Epithelial cell of esophagus (primary cell): ENCODE results near the gene ATF6.

Source experiments
- DNase-seq: peaks from one replicate; pipeline ENCODE4 v3.0.0; 2010; ENCODE audit warnings: low read depth
- H3K4me3 ChIP-seq: 2 replicates; pipeline ENCODE4 v1.5.1; 2011; ENCODE audit warnings: mild to moderate bottlenecking, low read length, control low read depth
- CTCF ChIP-seq: IDR thresholded peaks from 2 replicates; pipeline ENCODE4 v1.5.1; 2011; ENCODE audit warnings: low read depth, mild to moderate bottlenecking, low read length, control low read depth, inconsistent platforms; ENCODE audit not compliant: insufficient read depth; ENCODE audit errors: missing control alignments

ATF6 gene

DNA sequence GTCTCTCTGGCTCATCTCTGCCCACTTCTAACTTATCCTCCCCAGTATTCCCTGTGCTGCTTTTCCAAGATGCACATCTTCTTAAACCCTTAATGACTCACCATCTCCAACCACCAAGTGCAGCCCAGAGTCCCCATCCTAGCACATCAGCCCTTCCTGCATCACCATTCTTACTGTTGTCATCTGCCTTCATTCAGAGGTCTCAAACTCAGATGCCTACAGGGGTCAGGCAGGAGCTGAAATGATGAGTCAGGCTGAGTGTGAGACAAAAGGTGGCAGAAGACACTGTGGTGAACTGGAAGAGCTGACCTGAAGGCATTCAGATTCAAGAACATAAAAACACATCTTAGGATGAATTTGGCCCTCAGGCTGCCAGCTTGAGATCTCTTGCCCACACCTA, 223.0 kb downstream of the ATF6 start:
- no peak overlapping the region for H3K4me3 ChIP-seq
- DNase-seq, result peak; percentile 19
- TF ChIP-seq CTCF, result no peak

GRCh38 chr1:161989786-161990185, 223.7 kb downstream of the ATF6 start:
- no peak for DNase-seq
- TF ChIP-seq CTCF, result no peak
- no peak overlapping the region for H3K4me3 ChIP-seq

- H3K4me3 ChIP-seq, result no peak overlapping the region
- no peak for TF ChIP-seq CTCF
- DNase-seq, result no peak
Observed at GRCh38 chr1:161993576-161993975, 227.5 kb downstream of the ATF6 start.

DNA sequence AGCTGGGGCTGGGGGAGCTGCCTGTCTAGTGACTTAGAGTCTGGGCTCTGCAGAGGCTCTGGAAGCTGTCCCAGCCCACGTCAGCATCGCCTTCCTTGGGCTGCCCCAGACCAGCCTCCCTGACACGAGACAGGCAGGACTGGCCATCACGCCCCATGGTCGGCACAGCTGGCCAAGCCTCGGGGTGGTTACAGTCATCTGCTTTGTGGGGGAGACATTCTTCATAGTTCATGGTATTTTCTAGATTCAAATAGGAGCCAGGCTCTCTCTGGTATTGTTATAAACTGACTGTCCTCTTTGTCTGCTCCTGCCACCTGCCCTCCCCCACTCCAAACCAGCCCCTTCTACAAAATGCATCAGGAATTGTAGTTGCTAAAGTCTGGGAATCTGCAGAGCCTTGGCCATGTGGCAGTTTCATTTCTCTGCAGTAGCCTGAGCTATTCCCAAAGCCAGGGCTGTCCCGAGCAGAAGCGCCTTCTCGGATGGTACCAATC, 228.1 kb downstream of the ATF6 start:
- no peak for DNase-seq
- no peak overlapping the region for H3K4me3 ChIP-seq
- no peak for TF ChIP-seq CTCF

DNA sequence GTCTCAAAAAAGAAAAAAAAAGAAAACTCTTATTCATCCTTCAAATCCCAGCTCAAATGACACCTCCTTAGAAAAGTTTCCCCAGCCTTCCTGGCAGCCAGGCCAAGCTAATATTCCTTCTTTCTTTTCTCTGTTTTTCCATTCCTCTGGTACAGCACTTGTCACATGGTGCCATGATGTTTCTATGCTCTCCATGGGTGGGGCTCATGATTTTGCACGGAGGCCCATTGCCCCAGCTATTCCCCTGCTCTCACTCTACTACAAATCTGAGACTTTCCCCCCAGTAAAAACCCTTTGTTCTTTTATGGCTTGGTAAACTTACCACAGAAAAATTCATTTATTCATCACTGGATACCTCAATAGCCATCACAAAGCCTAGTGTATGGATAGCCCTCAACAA, 231.0 kb downstream of the ATF6 start:
- no peak for TF ChIP-seq CTCF
- DNase-seq, result no peak

GRCh38 chr1:161998811-161999210, 232.7 kb downstream of the ATF6 start:
- TF ChIP-seq CTCF, result no peak
- H3K4me3 ChIP-seq, result no peak overlapping the region
- no peak for DNase-seq

More for the DNA sequence above, 231.0 kb downstream of the ATF6 start:
- no peak overlapping the region for H3K4me3 ChIP-seq

- no peak for TF ChIP-seq CTCF
- no peak overlapping the region for H3K4me3 ChIP-seq
- no peak for DNase-seq
Observed at GRCh38 chr1:161999301-162000052, 233.4 kb downstream of the ATF6 start.
